HS-5 (cell line): ENCODE data around the gene ARL15.

Experiments
- DNase-seq: peaks from one replicate; pipeline ENCODE4 v3.0.0-alpha.2; 2012; ENCODE audit warnings: low read depth

ARL15 gene

GRCh38 chr5:53937467-53937866 lies 372.9 kb downstream of the ARL15 start:
- DNase-seq = no peak

DNA sequence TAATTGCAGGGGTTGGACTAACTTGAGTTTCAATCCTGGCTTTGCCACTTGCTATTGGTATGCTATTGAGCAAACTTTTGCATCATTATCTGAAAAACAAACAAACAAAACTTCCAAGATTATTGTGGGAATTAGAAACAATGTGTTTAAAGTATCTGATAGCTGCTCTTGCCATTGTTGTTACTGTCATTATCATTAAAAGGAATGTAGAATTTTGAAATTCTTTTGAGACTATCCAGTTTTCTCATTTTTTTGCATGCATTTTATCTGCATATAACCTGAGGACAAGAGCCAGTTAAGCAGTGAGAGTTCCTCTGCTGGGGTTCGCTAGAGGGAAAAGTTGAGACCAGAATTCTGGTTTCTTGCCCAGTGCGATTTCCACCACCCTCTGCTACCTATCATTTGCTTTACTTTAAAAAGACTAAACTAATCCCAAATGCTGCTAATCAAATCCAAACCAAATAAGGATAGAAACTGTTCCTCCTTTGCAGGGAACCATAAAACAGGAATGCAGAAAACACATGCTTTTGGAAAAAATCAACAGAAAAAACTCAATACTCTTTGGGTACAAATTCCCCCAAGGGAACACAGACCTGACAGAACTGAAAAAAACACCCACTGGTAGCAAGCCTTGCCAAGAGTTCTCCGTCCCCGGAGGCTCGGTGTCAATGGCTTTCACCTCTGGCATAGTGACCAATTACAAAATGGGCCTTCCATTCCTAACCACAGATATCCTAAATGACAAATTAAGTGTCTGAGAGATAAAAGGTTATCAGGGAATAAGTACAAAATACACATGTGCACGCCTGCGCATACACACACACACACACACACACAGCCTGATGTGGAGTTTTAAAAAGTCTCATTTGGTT lies 373.7 kb downstream of the ARL15 start:
- no peak for DNase-seq

GRCh38 chr5:53934151-53934820 lies 376.1 kb downstream of the ARL15 start:
- no peak for DNase-seq

GRCh38 chr5:53932351-53932750 lies 378.0 kb downstream of the ARL15 start:
- DNase-seq = no peak

DNA sequence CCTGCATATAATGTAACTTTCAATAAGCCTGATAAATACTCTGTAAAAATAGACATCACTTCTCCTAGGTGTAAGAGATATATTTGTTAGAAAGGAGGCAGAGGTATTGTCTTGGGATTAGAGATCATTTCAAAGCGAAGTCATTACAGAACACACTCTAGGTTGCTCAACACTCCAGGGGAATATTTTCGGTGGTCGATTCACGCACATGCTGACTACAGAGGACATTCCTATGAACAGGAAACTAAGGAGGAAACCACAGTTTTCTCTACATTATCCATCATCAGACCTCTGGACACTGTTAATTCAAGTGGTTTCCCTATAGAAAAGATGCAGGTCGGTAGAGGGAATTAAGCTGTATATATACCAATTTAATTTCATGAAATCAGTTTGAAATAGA lies 379.9 kb downstream of the ARL15 start:
- DNase-seq = no peak

GRCh38 chr5:53929570-53929969 lies 380.8 kb downstream of the ARL15 start:
- no peak for DNase-seq

- DNase-seq = no peak
Measured at GRCh38 chr5:53929152-53929551, 381.2 kb downstream of the ARL15 start.

DNA sequence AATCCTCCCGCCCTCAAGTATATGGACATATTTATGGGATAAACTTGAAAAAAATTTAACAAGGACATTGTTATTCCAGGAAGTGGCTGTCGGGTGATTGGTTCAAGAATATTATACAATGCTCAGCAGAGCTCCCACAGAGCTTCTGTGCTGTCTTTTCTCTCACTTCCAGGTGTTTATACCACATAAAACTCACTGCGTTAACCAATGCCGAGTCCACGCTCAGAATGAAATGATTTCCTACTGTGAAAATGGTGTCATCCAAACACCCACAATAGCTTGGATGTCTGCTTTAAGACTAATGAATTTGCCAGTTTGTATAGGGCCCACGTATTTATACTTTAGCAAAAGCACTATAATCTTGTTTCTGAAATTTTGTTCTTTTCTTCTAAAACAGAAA lies 381.7 kb downstream of the ARL15 start:
- DNase-seq = no peak

DNA sequence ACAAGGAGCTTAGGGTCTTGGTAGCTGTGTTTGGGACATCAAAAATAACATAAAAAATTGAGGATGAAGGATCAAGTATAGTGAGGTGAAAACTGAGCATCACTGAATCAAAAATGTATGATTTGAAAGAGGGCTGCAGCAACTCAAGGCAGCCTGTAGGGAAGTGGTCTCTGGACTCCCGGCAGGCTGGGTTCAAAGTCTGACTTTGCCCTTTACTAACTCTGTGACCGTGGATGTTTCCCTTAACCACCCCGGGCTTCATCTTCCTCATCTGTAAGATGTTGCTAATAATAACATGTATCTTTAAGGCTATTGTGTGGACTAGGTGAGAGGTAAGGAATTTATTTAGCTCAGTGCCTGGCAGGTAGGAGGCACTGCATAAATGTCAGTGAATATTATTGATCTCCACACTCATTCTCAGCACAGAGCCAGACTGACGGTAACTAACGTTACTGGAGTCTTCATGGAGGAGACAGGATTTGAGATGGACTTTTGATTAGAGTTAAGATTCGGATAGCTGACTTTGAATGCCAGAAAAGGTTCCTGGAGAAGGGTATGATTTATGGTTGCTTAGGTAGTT lies 382.6 kb downstream of the ARL15 start:
- DNase-seq = no peak

- no peak for DNase-seq
Measured at GRCh38 chr5:53926026-53926425, 384.3 kb downstream of the ARL15 start.

DNA sequence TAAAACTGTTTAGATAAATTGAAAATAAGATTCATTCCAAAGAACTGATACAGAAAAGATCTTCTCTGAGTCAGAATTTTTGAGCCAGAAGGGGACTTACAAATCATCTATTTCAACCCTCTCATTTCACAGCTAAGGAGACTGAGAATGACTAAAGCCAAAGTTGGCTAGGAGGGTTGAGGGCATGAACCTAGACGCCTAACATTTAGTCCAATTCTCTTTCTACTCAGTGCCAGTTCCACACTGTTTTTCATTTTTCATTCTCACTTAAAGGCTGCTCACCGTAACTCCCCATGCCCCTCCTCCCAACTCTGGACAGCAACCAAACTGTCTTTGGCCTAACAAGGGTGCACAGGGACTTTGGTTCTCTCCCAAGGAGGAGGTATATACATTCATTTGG lies 386.0 kb downstream of the ARL15 start:
- no peak for DNase-seq

GRCh38 chr5:53923961-53924360 lies 386.4 kb downstream of the ARL15 start:
- no peak for DNase-seq

DNA sequence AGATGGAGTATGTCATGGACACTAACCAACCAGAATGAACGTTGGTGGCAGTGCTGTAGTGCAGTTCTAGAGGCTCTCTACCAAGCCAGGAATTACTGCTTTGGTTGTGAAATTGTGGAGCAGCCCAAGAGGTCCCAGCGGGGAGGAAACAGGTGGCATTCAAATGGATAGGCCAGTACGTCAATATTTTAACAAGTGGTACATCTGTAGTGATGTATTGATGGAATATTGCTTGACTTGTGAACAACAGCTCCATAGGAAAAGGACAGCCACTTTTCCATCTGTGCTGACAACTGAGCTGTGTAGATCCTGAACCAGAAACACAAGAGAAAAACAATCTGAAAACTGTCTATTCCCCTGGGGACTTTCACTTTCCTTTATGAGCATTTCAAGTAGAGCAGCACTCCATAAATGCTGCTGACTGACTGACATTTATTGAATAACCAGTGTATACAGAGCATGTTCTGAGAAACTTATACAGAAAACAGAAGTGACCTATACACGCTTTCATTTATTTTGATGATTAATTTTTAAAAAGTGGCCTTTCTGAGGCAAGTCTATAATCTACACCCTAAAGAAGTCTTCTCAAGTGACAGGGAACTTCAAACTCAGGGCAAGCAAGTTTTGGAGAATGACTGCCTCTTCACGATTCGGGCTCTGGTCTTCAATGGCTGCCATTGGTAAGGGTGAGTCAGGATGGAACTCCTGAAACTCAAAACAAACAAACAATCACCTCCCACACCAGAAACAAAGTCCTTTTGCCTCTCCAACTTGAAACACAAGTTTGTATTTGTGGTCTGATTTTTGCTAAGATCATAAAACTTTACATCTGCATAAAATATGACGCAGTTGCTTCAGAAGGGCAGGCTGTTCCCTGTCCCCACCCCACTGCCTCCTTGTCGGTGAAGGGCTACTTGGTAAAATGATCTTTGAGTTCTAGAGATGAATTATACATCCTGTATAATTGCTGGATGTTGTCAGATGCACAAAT lies 387.6 kb downstream of the ARL15 start:
- DNase-seq = no peak

- DNase-seq = no peak
Measured at GRCh38 chr5:53917826-53918225, 392.5 kb downstream of the ARL15 start.

DNA sequence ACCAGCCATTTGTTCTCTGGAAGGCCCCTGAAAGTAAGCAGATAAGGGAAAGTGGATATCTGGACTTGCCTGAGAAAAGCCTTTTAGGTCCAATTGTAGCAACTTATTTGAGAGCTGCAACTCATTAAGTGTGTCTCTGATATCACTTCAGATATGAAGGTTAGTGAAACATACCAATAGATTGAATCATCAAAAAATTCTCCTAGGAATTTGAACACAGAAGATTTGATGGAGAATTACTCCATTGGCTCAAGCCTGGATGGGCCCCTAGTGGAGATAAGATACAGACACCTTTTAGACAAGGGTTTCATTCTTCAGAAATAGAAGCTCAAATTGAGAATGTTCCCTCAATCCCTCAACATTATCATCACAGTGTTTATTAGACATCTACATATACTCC lies 393.3 kb downstream of the ARL15 start:
- DNase-seq = peak; percentile 50

DNA sequence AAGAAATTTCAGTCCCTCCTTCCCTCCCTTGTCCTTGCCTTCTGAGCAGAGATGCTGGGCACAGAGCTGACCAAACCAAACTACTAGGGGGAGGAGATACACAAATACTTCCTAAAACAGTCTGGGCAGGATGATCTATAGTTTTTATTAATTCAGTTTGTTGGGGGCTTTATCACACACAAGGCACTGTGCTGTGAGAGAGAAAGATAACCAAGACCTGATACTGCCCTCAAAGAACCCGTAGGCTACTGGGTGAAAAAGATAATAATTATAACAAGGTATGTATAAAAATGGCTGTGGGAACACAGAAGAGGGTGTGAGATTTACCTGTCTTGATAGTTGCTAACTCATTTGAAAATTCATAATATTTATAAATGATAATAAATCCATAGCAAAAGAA lies 395.3 kb downstream of the ARL15 start:
- DNase-seq = no peak

- no peak for DNase-seq
Measured at GRCh38 chr5:53913941-53914340, 396.4 kb downstream of the ARL15 start.

- DNase-seq = no peak
Measured at GRCh38 chr5:53908757-53909156, 401.6 kb downstream of the ARL15 start.

- DNase-seq = no peak
Measured at GRCh38 chr5:53907827-53908226, 402.5 kb downstream of the ARL15 start.

DNA sequence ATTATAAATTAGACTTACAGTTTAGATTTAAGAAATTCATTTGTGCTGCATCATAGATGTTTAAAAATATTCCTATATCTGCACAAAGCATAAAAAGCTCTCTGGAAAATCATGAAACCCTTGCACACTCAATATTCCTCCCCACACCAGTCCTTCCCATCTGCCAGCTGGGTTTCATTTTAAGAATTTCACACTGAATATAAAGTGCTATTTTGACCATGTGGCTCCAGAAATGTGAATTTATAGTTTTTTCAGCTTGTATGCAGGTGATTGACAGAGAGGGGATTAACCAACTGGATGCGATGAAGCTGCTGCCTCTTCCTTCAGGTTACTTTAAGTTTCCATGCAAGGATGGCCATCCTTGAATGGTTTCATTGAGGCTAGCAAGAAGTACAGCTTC lies 403.6 kb downstream of the ARL15 start:
- no peak for DNase-seq

- DNase-seq = no peak
Measured at GRCh38 chr5:53902296-53902907, 408.0 kb downstream of the ARL15 start.

DNA sequence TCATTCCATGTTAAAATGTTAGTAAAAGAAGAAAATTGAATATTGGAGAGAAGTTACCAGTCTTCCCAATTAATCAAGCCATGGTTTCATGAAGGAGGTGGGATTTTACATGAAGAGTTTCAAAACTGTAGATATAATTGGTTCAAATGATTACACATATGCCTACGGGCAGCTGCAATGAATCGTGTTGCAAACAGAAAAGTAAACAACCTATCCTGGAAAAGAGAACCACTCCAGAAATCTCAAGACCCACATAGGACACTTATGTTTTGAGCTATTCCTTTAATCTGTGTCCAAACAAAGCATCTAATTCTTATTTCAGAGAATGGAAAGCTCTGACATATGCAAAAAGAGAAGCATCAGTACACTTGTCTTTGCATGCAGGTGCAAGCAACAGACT lies 409.7 kb downstream of the ARL15 start:
- no peak for DNase-seq
